ENCODE data around the gene GALNT9.

Gene GALNT9

DNA sequence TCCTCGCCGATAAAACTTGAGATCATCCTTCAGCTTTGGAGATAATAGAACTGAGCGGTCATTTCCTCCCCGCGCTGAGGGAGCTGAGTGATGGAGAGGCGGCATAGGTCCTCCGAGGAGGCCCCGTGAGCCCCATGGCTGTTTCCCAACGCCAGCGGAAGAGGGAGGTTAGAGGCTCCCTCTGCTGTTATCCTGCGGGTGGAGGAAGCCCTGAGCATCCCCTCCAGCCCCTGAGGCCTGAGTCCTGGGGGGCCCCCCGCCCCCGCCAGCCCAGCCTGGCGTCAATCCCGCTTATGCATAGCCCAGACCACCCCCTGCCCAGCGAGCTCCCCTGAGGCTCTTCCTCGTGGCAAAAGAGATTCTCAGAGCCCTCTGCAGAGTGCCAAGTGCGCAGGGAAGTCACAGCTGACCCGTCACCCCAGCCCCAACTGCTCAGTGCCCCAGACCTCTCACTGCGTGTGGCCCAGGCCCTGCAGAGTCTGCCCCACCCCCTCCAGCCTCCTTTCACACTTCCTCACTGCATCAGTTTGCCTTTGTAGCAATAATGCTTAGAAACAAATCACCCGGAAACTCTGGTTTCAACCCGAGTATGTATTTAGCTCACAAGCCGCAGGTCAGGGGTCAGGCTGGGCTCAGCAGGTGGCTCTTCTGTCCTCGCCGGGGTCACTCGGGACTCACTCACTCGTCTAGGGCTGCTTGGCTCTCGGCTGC lies 44.7 kb upstream of the GALNT9 start:
- TF ChIP-seq, protein P1, sequence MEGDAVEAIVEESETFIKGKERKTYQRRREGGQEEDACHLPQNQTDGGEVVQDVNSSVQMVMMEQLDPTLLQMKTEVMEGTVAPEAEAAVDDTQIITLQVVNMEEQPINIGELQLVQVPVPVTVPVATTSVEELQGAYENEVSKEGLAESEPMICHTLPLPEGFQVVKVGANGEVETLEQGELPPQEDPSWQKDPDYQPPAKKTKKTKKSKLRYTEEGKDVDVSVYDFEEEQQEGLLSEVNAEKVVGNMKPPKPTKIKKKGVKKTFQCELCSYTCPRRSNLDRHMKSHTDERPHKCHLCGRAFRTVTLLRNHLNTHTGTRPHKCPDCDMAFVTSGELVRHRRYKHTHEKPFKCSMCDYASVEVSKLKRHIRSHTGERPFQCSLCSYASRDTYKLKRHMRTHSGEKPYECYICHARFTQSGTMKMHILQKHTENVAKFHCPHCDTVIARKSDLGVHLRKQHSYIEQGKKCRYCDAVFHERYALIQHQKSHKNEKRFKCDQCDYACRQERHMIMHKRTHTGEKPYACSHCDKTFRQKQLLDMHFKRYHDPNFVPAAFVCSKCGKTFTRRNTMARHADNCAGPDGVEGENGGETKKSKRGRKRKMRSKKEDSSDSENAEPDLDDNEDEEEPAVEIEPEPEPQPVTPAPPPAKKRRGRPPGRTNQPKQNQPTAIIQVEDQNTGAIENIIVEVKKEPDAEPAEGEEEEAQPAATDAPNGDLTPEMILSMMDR (IDR thresholded peaks at IDR 0.05; ENCODE audit: low read depth, low read length) = peak; percentile 38
- H3K4me3 ChIP-seq (replicated peaks in 1 of 2; ENCODE audit: low read depth in 2 of 2, low read length in 2 of 2) = no peak overlapping the region
- peak; percentile 18 to 43 for DNase-seq (ENCODE audit: low read depth in 2 of 2)

DNA sequence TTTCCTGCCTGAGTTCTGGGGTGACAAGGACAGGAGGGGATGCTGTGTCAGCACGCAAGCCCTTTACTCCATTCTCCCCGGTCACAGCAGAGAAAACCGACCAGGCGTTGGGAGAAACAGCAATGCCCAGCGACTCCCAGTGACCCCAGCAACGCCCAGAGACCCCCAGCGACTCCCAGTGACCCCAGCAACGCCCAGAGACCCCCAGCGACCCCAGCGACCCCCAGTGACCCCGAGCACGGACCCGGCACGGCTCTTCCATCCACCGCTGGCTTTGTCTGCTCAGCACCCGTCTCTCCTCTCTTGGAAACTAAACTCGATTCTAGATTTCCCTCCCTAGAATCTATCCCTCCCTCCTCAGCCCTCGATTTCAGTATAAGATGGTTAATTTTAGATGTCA lies 38.5 kb upstream of the GALNT9 start:
- no peak for DNase-seq (ENCODE audit: low read depth in 2 of 2)
- no peak overlapping the region for H3K4me3 ChIP-seq (replicated peaks in 1 of 2; ENCODE audit: low read depth in 2 of 2, low read length in 2 of 2)
- TF ChIP-seq, protein P1 (IDR thresholded peaks at IDR 0.05; ENCODE audit: low read depth, low read length) = no peak

DNA sequence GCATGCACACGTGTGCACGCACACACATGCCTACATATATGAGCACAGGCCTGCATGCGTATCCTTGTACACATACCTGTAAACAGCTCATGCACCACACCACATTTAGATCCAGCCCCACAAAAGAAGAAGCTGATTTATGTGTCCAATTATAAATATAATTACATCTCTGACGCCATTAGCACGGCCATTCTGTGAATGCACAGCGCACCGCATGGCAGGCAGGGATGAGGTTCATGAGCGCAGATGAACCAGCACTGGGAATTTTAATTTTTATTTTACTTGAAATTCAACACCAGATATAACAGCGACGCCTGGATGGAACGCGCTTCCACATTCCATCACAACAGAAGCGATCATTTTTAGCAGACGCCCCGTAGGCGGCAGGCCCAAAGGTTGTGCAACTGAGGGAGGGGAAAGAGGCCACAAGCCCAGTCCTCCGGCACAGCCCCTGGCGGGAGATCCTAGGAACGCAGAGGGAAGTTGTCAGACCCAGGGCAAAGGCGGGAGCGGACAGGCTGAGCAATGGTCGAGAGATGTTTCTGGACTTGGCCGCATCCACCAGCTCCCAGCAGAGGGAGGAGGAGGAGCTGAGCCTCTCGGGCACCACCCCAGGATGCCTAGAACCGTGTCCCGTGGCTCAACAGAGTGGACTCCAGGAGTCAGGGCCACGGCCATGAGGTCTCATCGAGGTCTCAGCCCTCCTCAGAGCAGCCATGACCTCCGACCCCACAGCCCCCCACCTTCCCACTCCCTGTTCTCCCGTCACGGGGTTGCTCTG lies 37.9 kb upstream of the GALNT9 start:
- TF ChIP-seq, protein P1 (IDR thresholded peaks at IDR 0.05; ENCODE audit: low read depth, low read length) = no peak
- no peak overlapping the region for H3K4me3 ChIP-seq (replicated peaks in 1 of 2; ENCODE audit: low read depth in 2 of 2, low read length in 2 of 2)
- DNase-seq (ENCODE audit: low read depth in 2 of 2) = peak in 1 of 2 donors; percentile 3

DNA sequence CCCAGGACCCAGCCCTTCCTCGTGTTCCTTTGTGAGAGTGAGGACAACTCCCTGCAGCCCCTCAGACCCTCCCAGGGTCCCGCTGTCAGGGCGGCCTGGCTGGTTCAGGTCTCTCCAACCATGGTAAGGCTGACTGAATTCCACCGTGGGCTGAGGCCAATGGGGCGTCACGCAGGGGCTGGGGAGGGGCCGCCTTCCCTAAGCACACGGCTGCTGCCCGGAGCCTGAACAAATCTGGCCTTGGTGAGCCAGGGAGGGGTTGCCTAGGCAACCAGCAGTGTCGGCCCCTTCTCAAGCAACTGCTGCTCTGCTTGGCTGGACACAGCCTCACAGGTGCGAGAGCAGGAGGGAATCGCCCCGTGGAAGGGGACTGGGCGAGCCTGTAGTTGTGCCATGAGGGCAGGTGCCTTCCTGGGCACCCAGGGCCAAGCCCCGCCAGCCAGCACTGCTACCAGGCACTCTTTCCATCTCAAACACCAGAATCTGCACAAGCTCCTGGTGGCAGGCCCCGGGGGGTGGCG lies 37.0 kb upstream of the GALNT9 start:
- no peak for DNase-seq (ENCODE audit: low read depth in 2 of 2)
- TF ChIP-seq, protein P1 (IDR thresholded peaks at IDR 0.05; ENCODE audit: low read depth, low read length) = no peak
- no peak overlapping the region for H3K4me3 ChIP-seq (replicated peaks in 1 of 2; ENCODE audit: low read depth in 2 of 2, low read length in 2 of 2)

DNA sequence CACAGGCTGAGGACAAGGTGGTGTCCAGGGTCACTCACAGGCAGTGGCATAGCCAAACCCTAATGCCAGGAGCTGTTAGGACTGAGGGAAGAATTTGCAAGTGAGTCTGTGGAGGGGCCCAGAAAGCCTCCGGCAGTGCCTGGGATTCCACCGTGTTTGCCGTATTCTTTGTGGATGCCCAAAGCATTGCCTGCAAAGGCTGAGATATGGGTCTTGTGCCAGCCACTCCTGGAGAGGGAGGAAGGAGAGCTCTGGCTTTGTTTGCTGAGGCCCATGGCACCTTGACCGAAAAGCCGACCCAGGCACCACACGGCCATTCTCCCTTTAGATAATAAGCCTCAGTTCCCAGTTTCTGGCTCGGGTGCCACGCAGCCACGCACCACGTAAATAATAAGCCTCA lies 35.8 kb upstream of the GALNT9 start:
- DNase-seq (ENCODE audit: low read depth in 2 of 2) = no peak
- H3K4me3 ChIP-seq (replicated peaks in 1 of 2; ENCODE audit: low read depth in 2 of 2, low read length in 2 of 2) = no peak overlapping the region
- TF ChIP-seq, protein P1 (IDR thresholded peaks at IDR 0.05; ENCODE audit: low read depth, low read length) = no peak

DNA sequence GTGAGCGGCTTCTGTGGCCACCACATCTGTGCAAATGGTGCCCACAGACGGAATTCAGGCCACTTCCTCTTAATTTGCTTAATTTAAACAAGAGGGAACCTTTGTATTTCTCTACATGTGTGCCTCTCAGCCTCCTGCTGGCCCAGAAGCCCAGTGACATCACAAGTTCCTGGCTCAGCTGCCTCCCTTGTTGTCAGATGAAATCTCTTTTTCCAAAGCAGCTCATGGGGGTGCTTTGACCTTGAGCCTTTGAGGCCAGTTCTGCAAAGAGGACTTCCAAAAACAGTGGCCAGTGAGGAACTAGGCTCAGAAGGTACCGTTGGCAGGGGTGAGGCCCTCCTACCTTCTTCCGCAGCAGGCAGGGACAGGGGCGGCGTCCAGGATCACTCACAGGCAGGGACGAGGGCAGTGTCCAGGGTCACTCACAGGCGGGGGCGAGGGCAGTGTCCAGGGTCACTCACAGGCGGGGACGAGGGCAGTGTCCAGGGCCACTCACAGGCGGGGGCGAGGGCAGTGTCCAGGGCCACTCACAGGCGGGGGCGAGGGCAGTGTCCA lies 35.0 kb upstream of the GALNT9 start:
- no peak overlapping the region for H3K4me3 ChIP-seq (replicated peaks in 1 of 2; ENCODE audit: low read depth in 2 of 2, low read length in 2 of 2)
- DNase-seq (ENCODE audit: low read depth in 2 of 2) = no peak
- TF ChIP-seq, protein P1 (IDR thresholded peaks at IDR 0.05; ENCODE audit: low read depth, low read length) = no peak

All from cardiac fibroblast (primary cell).